SU-DHL-6 (cell line): ENCODE results near the gene GEMIN4.

Source experiments
- EZH2phosphoT487 ChIP-seq: fragments of 200-600 bp; sonication (generic), shearing (Covaris generic); conservative IDR thresholded peaks from 2 replicates; pipeline ENCODE4 v1.6.1; 2018; ENCODE audit warnings: mild to moderate bottlenecking, antibody characterized with exemption, low read length, moderate library complexity, mixed read lengths
- TF ChIP-seq, protein P1 (sequence below): fragments of 200-600 bp; sonication (generic); IDR thresholded peaks from one replicate; pipeline ENCODE4 v1.5.1; 2017; ENCODE audit warnings: antibody characterized with exemption, mild to moderate bottlenecking, low read length, moderate library complexity; ENCODE audit not compliant: insufficient read depth, poor library complexity, severe bottlenecking

DNA sequence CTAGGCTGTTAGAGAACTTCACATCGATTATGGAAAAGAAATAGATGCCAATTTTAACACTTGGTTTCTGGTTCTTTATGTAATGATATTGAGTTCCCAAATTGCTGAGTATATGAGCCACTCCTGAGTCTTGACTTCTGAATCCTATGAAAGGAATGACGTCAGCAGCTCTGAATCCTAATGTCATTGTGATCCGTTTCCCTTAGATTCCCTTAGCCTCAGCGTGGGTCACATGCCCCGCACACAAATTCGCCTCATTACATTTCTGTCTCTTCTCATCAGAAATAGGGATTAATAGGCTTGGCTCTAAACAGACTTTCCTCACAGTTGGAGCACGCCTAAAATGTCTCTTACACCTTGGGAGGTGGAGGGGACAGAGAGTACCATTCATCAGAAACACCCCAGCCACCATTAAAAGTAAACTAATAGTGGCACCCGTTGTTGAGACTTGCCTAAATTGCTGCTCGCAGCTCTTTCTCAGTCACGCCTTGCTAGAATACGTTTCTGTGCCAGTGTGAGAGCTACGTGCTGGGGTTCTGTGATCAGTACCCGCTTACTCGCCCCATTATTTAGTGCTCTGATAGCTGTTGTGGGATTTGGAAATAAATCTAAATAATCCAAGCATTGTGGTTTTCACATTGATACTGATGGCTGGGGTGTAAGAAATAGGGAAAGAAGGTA, 37.2 kb upstream of the GEMIN4 start:
- TF ChIP-seq, protein P1, sequence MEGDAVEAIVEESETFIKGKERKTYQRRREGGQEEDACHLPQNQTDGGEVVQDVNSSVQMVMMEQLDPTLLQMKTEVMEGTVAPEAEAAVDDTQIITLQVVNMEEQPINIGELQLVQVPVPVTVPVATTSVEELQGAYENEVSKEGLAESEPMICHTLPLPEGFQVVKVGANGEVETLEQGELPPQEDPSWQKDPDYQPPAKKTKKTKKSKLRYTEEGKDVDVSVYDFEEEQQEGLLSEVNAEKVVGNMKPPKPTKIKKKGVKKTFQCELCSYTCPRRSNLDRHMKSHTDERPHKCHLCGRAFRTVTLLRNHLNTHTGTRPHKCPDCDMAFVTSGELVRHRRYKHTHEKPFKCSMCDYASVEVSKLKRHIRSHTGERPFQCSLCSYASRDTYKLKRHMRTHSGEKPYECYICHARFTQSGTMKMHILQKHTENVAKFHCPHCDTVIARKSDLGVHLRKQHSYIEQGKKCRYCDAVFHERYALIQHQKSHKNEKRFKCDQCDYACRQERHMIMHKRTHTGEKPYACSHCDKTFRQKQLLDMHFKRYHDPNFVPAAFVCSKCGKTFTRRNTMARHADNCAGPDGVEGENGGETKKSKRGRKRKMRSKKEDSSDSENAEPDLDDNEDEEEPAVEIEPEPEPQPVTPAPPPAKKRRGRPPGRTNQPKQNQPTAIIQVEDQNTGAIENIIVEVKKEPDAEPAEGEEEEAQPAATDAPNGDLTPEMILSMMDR = no peak
- TF ChIP-seq EZH2phosphoT487 = no peak
